ENCODE measurements around the gene WWTR1.

GRCh38 chr3:149497966-149498670, 159.7 kb downstream of the WWTR1 start:
- TF ChIP-seq, protein P1, sequence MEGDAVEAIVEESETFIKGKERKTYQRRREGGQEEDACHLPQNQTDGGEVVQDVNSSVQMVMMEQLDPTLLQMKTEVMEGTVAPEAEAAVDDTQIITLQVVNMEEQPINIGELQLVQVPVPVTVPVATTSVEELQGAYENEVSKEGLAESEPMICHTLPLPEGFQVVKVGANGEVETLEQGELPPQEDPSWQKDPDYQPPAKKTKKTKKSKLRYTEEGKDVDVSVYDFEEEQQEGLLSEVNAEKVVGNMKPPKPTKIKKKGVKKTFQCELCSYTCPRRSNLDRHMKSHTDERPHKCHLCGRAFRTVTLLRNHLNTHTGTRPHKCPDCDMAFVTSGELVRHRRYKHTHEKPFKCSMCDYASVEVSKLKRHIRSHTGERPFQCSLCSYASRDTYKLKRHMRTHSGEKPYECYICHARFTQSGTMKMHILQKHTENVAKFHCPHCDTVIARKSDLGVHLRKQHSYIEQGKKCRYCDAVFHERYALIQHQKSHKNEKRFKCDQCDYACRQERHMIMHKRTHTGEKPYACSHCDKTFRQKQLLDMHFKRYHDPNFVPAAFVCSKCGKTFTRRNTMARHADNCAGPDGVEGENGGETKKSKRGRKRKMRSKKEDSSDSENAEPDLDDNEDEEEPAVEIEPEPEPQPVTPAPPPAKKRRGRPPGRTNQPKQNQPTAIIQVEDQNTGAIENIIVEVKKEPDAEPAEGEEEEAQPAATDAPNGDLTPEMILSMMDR (IDR thresholded peaks at IDR 0.05), result no peak
- TF ChIP-seq, protein P2, sequence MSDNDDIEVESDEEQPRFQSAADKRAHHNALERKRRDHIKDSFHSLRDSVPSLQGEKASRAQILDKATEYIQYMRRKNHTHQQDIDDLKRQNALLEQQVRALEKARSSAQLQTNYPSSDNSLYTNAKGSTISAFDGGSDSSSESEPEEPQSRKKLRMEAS (IDR thresholded peaks at IDR 0.05), result no peak
- TF ChIP-seq JUN (IDR thresholded peaks at IDR 0.05) (no peak), MYC (IDR thresholded peaks at IDR 0.05; ENCODE audit: borderline replicate concordance, low read length) (no peak), CBX8 (IDR thresholded peaks at IDR 0.05) (no peak), RAD21 (conservative IDR thresholded peaks at IDR 0.05 in 1 of 2, IDR thresholded peaks at IDR 0.05 in 1 of 2) (no peak), FOSL2 (IDR thresholded peaks at IDR 0.05) (no peak), FOSL2 (CRISPR knock-in tag; IDR thresholded peaks at IDR 0.05) (no peak)
